ENCODE results near the gene PLEKHA6. TPM values are rescaled to one million over a fixed set of nuclear protein-coding genes. Genes with fewer than 3 reads are reported as not detected.

Gene PLEKHA6
- total RNA-seq, 1 experiment from 2014 or later, result 2.1 TPM

DNA sequence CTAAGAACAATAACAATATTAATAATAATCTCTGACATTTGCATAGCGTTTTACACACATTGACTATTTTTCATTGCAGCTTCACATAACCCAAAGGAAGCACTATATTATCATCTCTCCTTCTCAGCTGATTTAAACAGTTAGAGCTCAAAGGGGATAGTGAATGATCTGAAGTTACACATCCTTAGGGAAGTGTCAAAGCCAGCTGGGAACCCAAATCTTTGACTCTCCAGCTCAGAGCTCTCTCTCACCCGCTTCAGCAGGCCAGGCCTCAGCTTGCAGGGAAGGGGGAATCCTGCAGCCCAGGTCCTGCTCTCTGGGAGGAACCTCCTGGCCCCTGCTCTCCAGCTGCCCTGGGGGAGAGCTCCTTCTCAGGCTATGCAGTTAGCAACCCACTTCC lies 26.3 kb downstream of the PLEKHA6 start:
- Mint-ChIP-seq H3K27me3 (ENCODE audit: low read depth) (peaks cover under 1% of the 10 kb centered on the region; the same call in 1 of the 2 replicates), H3K27ac (no peak overlapping the region), H3K9me3 (no peaks in the 10 kb centered on the region), H3K4me3 (no peak overlapping the region; a peak in 1 of 5 replicates), H3K36me3 (ENCODE audit: insufficient read depth in 1 of 3, low read depth in 3 of 3) (no peaks in the 10 kb centered on the region; a peak in 2 of 7 replicates), H3K4me1 (peaks cover 26 to 30% of the 10 kb centered on the region in 2 experiments)
- Histone ChIP-seq H3T11ph (ENCODE audit: low read length) (no peak overlapping the region), H4K8ac (replicated peaks; ENCODE audit: insufficient read length, low read depth, low read length) (no peak overlapping the region), H3K14ac (ENCODE audit: insufficient read depth, low read length) (no peak overlapping the region), H4K20me1 (ENCODE audit: control insufficient read depth, insufficient read depth, insufficient read length) (no peaks in the 10 kb centered on the region), H2AK5ac (ENCODE audit: insufficient read length, low read length) (no peak overlapping the region), H4K91ac (ENCODE audit: insufficient read length, low read depth, low read length) (no peak overlapping the region), H3K18ac (ENCODE audit: insufficient read length, low read depth, low read length) (no peak overlapping the region), H2BK20ac (ENCODE audit: low read depth, low read length, poor library complexity, severe bottlenecking) (no peak overlapping the region), H2BK5ac (ENCODE audit: insufficient read length, low read length) (no peak overlapping the region), H2AFZ (ENCODE audit: low read length) (no peak overlapping the region), H3K56ac (ENCODE audit: insufficient read length, low read depth, low read length) (no peak overlapping the region), H3K4ac (ENCODE audit: low read depth, low read length) (no peak overlapping the region), H3K79me2 (ENCODE audit: insufficient read depth, low read length) (no peaks in the 10 kb centered on the region), H3K4me2 (ENCODE audit: insufficient read depth, insufficient read length, low read length) (no peak overlapping the region), H3K4me1 (ENCODE audit: insufficient read depth, low read length) (peaks cover 31% of the 10 kb centered on the region), H3K27ac (ENCODE audit: insufficient read length, low read depth, low read length) (no peak overlapping the region), H3K23me2 (ENCODE audit: insufficient read length, low read depth, low read length, poor library complexity, severe bottlenecking) (no peaks in the 10 kb centered on the region), H2BK120ac (ENCODE audit: low read depth, low read length, poor library complexity, severe bottlenecking) (no peak overlapping the region), H4K5ac (ENCODE audit: insufficient read length, low read depth, low read length) (no peak overlapping the region), H3K9ac (ENCODE audit: extremely low read depth, insufficient read length, low read length) (no peak overlapping the region), H3K23ac (ENCODE audit: insufficient read length, low read depth, low read length) (no peak overlapping the region), H3K27me3 (ENCODE audit: insufficient read depth, low read length) (no peaks in the 10 kb centered on the region), H3K79me1 (ENCODE audit: insufficient read depth, low read depth, low read length, poor library complexity, severe bottlenecking) (no peaks in the 10 kb centered on the region), H2BK12ac (ENCODE audit: insufficient read length, low read depth, low read length) (no peak overlapping the region), H3K9me3 (ENCODE audit: control insufficient read depth, low read depth, low read length) (no peaks in the 10 kb centered on the region), H2BK15ac (ENCODE audit: low read depth, low read length) (no peak overlapping the region)
- TF ChIP-seq, protein P1, sequence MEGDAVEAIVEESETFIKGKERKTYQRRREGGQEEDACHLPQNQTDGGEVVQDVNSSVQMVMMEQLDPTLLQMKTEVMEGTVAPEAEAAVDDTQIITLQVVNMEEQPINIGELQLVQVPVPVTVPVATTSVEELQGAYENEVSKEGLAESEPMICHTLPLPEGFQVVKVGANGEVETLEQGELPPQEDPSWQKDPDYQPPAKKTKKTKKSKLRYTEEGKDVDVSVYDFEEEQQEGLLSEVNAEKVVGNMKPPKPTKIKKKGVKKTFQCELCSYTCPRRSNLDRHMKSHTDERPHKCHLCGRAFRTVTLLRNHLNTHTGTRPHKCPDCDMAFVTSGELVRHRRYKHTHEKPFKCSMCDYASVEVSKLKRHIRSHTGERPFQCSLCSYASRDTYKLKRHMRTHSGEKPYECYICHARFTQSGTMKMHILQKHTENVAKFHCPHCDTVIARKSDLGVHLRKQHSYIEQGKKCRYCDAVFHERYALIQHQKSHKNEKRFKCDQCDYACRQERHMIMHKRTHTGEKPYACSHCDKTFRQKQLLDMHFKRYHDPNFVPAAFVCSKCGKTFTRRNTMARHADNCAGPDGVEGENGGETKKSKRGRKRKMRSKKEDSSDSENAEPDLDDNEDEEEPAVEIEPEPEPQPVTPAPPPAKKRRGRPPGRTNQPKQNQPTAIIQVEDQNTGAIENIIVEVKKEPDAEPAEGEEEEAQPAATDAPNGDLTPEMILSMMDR (conservative IDR thresholded peaks at IDR 0.05), result no peak
- DNase-seq, result no peak
- no CpG with 5 or more reads among the region's 2 CpGs for WGBS (ENCODE audit: extremely low coverage, insufficient read length, low lambda C conversion rate)
